Fibroblast of mammary gland (primary cell): ENCODE data around the gene MYO1D.
A peak's percentile ranks its signal among the peaks of the same experiment; 100 is the strongest.
"Not testable (repeated sequence)": the region's sequence is repeated elsewhere in the genome, so short reads cannot be mapped to it uniquely, and the experiment has no call there.

Experiments used
- DNase-seq: peaks from one replicate; pipeline ENCODE4 v3.0.0-alpha.2; 2010; ENCODE audit warnings: low read depth
- H3K4me3 ChIP-seq: 2 replicates; pipeline ENCODE4 v1.5.1; 2011; ENCODE audit warnings: low read depth, mild to moderate bottlenecking, low read length, moderate library complexity; ENCODE audit not compliant: control insufficient read depth
- TF ChIP-seq, protein P1 (sequence below): conservative IDR thresholded peaks from 2 replicates; pipeline ENCODE4 v1.5.1; 2011; ENCODE audit warnings: low read depth, low read length, inconsistent platforms; ENCODE audit not compliant: control insufficient read depth, insufficient read depth

The MYO1D gene

DNA sequence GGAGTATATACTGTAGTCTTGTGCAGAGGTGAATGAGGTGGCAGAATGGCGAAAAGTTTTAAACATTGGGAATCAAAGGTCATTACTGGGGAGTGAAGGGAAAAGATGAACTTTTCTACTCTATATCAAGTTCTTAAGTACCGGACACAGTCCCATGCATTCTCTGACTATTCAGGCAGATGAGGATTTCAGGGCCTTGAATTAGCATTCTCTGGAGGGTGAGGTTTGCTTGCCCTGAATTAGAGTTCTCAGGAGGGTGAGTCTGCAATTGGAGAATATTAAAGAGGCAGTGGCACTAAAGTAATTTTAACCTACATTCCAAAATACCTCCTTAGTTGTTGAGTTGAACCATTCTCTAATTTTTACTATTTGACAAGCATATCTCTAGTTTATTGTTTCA, 423.6 kb downstream of the MYO1D start:
- no peak overlapping the region for H3K4me3 ChIP-seq
- no peak for DNase-seq
- TF ChIP-seq, protein P1, sequence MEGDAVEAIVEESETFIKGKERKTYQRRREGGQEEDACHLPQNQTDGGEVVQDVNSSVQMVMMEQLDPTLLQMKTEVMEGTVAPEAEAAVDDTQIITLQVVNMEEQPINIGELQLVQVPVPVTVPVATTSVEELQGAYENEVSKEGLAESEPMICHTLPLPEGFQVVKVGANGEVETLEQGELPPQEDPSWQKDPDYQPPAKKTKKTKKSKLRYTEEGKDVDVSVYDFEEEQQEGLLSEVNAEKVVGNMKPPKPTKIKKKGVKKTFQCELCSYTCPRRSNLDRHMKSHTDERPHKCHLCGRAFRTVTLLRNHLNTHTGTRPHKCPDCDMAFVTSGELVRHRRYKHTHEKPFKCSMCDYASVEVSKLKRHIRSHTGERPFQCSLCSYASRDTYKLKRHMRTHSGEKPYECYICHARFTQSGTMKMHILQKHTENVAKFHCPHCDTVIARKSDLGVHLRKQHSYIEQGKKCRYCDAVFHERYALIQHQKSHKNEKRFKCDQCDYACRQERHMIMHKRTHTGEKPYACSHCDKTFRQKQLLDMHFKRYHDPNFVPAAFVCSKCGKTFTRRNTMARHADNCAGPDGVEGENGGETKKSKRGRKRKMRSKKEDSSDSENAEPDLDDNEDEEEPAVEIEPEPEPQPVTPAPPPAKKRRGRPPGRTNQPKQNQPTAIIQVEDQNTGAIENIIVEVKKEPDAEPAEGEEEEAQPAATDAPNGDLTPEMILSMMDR = no peak

DNA sequence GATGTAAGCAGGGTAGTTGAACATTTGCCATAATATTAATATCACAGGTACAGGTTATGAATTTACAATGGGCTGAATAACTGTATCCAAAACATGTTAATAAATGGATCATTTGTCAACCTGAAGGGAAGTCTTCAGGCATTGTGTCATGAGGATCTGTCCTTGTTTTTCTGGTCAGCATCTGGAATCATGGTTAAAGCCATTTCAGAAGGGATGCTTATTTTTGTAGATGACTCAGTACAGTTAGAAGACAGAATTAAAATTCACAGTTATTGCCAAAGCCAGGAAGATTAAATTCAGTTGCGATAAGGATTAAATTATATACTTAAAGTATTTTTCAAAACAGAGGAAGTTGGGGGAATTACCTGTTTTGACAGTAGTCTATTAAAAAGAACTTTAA, 424.6 kb downstream of the MYO1D start:
- DNase-seq = peak; percentile 25
- H3K4me3 ChIP-seq = no peak overlapping the region
- TF ChIP-seq, protein P1 = no peak

DNA sequence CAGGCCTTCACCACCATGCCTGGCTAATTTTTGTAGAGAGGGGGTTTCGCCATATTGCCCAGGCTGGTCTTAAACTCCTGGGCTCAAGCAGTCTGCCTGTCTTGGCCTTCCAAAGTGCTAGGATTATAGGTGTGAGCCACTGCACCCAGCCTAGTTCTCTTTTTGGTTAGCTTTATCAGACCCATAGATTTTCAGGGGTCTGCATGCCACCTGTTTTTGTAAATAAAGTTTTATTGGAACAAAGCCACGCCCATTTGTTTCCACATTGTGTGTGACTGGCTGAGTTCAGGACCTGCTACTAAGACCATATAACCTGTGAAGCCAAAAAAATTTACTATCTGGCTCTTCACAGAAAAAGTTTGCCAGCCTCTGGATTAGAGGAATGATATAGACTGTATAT, 425.0 kb downstream of the MYO1D start:
- TF ChIP-seq, protein P1 = no peak
- no peak overlapping the region for H3K4me3 ChIP-seq
- no peak for DNase-seq

DNA sequence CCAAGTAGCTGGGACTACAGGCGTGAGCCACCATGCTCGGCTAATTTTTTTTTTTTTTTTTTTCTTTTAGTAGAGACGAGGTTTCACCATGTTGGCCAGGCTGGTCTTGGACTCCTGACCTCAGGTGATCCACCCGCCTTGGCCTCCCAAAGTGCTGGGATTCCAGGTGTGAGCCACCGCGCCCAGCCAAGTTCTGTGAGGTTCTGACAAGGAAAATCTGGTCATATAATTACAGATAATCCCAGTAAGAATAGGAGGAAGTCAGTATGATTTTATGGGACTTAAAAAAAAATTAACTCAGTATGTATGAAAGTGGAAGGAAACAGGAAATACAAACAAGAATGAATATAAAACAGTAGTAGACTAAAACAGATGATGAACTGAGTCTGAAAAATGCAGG, 426.5 kb downstream of the MYO1D start:
- H3K4me3 ChIP-seq = not testable (repeated sequence)

DNA sequence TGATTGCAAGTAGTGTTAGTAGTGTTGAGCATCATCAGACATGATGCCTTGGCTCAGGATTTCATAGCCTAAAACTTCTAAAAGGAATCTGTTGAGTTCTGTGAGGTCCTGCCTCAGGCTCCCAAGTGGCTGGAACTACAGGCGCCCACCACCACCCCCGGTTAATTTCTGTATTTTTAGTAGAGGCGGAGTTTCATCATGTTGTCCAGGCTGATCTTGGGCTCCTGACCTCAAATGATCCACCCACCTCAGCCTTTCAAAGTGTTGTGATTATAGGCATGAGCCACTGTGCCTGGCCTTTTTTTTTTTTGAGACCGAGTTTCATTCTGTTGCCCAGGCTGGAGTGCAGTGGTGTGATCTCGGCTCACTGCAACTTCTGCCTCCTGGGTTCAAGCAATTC, 427.0 kb downstream of the MYO1D start:
- DNase-seq = no peak
- TF ChIP-seq, protein P1 = no peak
- H3K4me3 ChIP-seq = no peak overlapping the region

More for the DNA sequence above, 426.5 kb downstream of the MYO1D start:
- DNase-seq = not testable (repeated sequence)

DNA sequence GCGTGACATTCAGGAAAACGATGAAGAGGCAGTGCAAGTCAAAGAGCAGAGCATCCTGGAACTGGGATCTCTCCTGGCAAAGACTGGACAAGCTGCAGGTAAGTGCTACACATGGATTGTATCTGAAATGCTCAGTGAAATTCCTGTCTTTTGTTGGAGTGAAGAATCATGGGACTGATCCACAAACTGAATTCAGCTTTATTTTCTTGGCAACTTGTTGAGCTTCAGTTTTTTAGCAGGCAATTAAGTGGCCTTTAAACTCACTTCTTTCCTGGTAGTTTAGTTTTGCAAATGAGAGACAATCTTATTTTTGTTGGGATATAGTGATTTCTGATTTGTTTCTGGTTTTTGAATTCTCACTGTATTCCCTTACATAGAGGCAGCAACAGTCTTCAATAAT, 430.0 kb downstream of the MYO1D start:
- no peak overlapping the region for H3K4me3 ChIP-seq
- TF ChIP-seq, protein P1 = no peak
- DNase-seq = no peak

DNA sequence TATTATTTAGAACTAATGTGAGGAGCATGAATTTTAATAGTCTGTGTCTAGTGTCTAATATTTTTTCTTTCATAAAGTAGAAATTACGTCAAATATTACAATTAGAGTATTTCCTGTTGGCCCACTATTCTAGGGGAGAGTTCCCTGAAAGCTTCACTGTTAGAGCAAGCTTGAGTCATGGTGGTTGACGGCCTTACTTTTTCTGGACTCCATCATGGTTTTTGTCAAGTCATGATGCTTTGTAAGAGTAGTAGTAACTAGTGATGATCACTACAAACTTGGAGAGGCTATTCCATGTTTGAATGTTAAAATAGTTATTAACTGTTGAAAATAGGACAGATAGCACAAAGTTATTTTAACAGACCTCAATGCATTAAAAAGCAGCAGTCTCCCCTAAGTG, 431.0 kb downstream of the MYO1D start:
- DNase-seq = peak; percentile 72
- TF ChIP-seq, protein P1 = no peak
- peak overlapping the region; percentile 97 for H3K4me3 ChIP-seq
